ENCODE measurements around the gene NTNG1.

- TF ChIP-seq NFRKB (IDR thresholded peaks at IDR 0.05) (no peak), FOXM1 (IDR thresholded peaks at IDR 0.05; ENCODE audit: borderline replicate concordance) (no peak), FOXA1 (IDR thresholded peaks at IDR 0.05) (no peak), TARDBP (IDR thresholded peaks at IDR 0.05) (no peak), ZNF384 (IDR thresholded peaks at IDR 0.05) (no peak), ELF4 (IDR thresholded peaks at IDR 0.05) (no peak), SP1 (IDR thresholded peaks at IDR 0.05) (no peak), BHLHE40 (IDR thresholded peaks at IDR 0.05; ENCODE audit: borderline replicate concordance) (no peak), LEF1 (IDR thresholded peaks at IDR 0.05; ENCODE audit: borderline replicate concordance) (no peak), CTBP1 (IDR thresholded peaks at IDR 0.05; ENCODE audit: borderline replicate concordance) (no peak), ARNT (IDR thresholded peaks at IDR 0.05) (no peak), SUZ12 (IDR thresholded peaks at IDR 0.05) (no peak)
- TF ChIP-seq, protein P1, sequence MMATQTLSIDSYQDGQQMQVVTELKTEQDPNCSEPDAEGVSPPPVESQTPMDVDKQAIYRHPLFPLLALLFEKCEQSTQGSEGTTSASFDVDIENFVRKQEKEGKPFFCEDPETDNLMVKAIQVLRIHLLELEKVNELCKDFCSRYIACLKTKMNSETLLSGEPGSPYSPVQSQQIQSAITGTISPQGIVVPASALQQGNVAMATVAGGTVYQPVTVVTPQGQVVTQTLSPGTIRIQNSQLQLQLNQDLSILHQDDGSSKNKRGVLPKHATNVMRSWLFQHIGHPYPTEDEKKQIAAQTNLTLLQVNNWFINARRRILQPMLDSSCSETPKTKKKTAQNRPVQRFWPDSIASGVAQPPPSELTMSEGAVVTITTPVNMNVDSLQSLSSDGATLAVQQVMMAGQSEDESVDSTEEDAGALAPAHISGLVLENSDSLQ (IDR thresholded peaks at IDR 0.05): no peak
These were observed 104.1 kb downstream of the NTNG1 start for GRCh38 chr1:107244709-107245500.

Measured in HEK293T (cell line).